HG03280 (cell line): ENCODE results near the gene CHCHD3.
A peak's percentile ranks its signal among the peaks of the same experiment; 100 is the strongest.

Experiments used
- ATAC-seq: cut with Tn5 transposase; IDR thresholded peaks from one replicate; pipeline ENCODE4 v1.9.1; 2021; ENCODE audit warnings: mild to moderate bottlenecking, moderate library complexity; ENCODE audit not compliant: unreplicated experiment

CHCHD3 gene

GRCh38 chr7:132871419-132871818 lies 210.5 kb downstream of the CHCHD3 start:
- ATAC-seq, result peak; percentile 65

GRCh38 chr7:132869166-132869861 lies 212.6 kb downstream of the CHCHD3 start:
- ATAC-seq, result no peak

- ATAC-seq, result no peak
Observed at GRCh38 chr7:132866551-132866950, 215.3 kb downstream of the CHCHD3 start.

- ATAC-seq, result no peak
Observed at GRCh38 chr7:132866144-132866531, 215.8 kb downstream of the CHCHD3 start.

GRCh38 chr7:132865366-132866143 lies 216.3 kb downstream of the CHCHD3 start:
- no peak for ATAC-seq

GRCh38 chr7:132861940-132862554 lies 219.8 kb downstream of the CHCHD3 start:
- ATAC-seq, result no peak

GRCh38 chr7:132861424-132861823 lies 220.5 kb downstream of the CHCHD3 start:
- no peak for ATAC-seq

- no peak for ATAC-seq
Observed at GRCh38 chr7:132859199-132859598, 222.7 kb downstream of the CHCHD3 start.

GRCh38 chr7:132858760-132859159 lies 223.1 kb downstream of the CHCHD3 start:
- ATAC-seq, result no peak

- ATAC-seq, result no peak
Observed at GRCh38 chr7:132858251-132858650, 223.6 kb downstream of the CHCHD3 start.

- ATAC-seq, result no peak
Observed at GRCh38 chr7:132857703-132858102, 224.2 kb downstream of the CHCHD3 start.

GRCh38 chr7:132857031-132857430 lies 224.9 kb downstream of the CHCHD3 start:
- ATAC-seq, result no peak

- ATAC-seq, result no peak
Observed at GRCh38 chr7:132856416-132856815, 225.5 kb downstream of the CHCHD3 start.

- no peak for ATAC-seq
Observed at GRCh38 chr7:132855901-132856300, 226.0 kb downstream of the CHCHD3 start.

GRCh38 chr7:132854238-132854637 lies 227.7 kb downstream of the CHCHD3 start:
- ATAC-seq, result no peak

GRCh38 chr7:132847376-132847775 lies 234.5 kb downstream of the CHCHD3 start:
- ATAC-seq, result no peak

GRCh38 chr7:132846086-132846485 lies 235.8 kb downstream of the CHCHD3 start:
- no peak for ATAC-seq

GRCh38 chr7:132842478-132842877 lies 239.4 kb downstream of the CHCHD3 start:
- no peak for ATAC-seq

- no peak for ATAC-seq
Observed at GRCh38 chr7:132840199-132840598, 241.7 kb downstream of the CHCHD3 start.

- no peak for ATAC-seq
Observed at GRCh38 chr7:132838313-132838712, 243.6 kb downstream of the CHCHD3 start.

- ATAC-seq, result no peak
Observed at GRCh38 chr7:132837529-132837928, 244.4 kb downstream of the CHCHD3 start.

- ATAC-seq, result no peak
Observed at GRCh38 chr7:132836746-132837145, 245.1 kb downstream of the CHCHD3 start.
